Glutamatergic neuron (in vitro differentiated cells): ENCODE data around the gene MRPS12. TPM values are rescaled to one million over a fixed set of nuclear protein-coding genes. Genes with fewer than 3 reads are reported as not detected.
A peak's percentile ranks its signal among the peaks of the same experiment; 100 is the strongest.
"Not testable (repeated sequence)": the region's sequence is repeated elsewhere in the genome, so short reads cannot be mapped to it uniquely, and the experiment has no call there.

Source experiments
- DNase-seq: peaks from one replicate; pipeline ENCODE4 v3.0.0; 2022
- H3K27ac Mint-ChIP-seq: one replicate; pipeline ENCODE4 v1.8.0; 2020; ENCODE audit warnings: mild to moderate bottlenecking, mixed read lengths, inconsistent platforms; ENCODE audit not compliant: unreplicated experiment
- H3K27me3 Mint-ChIP-seq: one replicate; pipeline ENCODE4 v1.8.0; 2020; ENCODE audit warnings: mild to moderate bottlenecking, moderate library complexity, mixed read lengths, inconsistent platforms; ENCODE audit not compliant: unreplicated experiment
- H3K36me3 Mint-ChIP-seq: one replicate; pipeline ENCODE4 v1.8.0; 2020; ENCODE audit warnings: mild to moderate bottlenecking, mixed read lengths, inconsistent platforms; ENCODE audit not compliant: unreplicated experiment
- H3K4me1 Mint-ChIP-seq: one replicate; pipeline ENCODE4 v1.8.0; 2020; ENCODE audit warnings: mild to moderate bottlenecking, low read depth, mixed read lengths, inconsistent platforms; ENCODE audit not compliant: unreplicated experiment
- H3K4me3 Mint-ChIP-seq: one replicate; pipeline ENCODE4 v1.8.0; 2020; ENCODE audit warnings: mild to moderate bottlenecking, mixed read lengths, inconsistent platforms; ENCODE audit not compliant: unreplicated experiment
- H3K9me3 Mint-ChIP-seq: one replicate; pipeline ENCODE4 v1.8.0; 2020; ENCODE audit warnings: mild to moderate bottlenecking, moderate library complexity, mixed read lengths, inconsistent platforms; ENCODE audit not compliant: unreplicated experiment
- total RNA-seq: library from RNA; stranded (reverse); fragmentation: NEBNext Ultra II Directional; extraction: Animal tissue kit (Norgen Biotek cat#: 25700); gene quantifications from one replicate; pipeline ENCODE4 v1.2.1, GENCODE V29; 2021; ENCODE audit not compliant: unreplicated experiment
- TF ChIP-seq, protein P1 (sequence below): fragments of 200-600 bp; sonication (generic); IDR thresholded peaks from one replicate; pipeline ENCODE4 v1.5.0; 2021; ENCODE audit not compliant: partially characterized antibody, unreplicated experiment

The MRPS12 gene
- total RNA-seq, 1 donor from 2014 or later, result 30.4 TPM

- peaks cover 8% of the 10 kb centered on the region for H3K9me3 Mint-ChIP-seq
- peaks cover 7% of the 10 kb centered on the region for H3K4me1 Mint-ChIP-seq
- peaks cover 6% of the 10 kb centered on the region for H3K36me3 Mint-ChIP-seq
- no peak overlapping the region for H3K27ac Mint-ChIP-seq
- TF ChIP-seq, protein P1, sequence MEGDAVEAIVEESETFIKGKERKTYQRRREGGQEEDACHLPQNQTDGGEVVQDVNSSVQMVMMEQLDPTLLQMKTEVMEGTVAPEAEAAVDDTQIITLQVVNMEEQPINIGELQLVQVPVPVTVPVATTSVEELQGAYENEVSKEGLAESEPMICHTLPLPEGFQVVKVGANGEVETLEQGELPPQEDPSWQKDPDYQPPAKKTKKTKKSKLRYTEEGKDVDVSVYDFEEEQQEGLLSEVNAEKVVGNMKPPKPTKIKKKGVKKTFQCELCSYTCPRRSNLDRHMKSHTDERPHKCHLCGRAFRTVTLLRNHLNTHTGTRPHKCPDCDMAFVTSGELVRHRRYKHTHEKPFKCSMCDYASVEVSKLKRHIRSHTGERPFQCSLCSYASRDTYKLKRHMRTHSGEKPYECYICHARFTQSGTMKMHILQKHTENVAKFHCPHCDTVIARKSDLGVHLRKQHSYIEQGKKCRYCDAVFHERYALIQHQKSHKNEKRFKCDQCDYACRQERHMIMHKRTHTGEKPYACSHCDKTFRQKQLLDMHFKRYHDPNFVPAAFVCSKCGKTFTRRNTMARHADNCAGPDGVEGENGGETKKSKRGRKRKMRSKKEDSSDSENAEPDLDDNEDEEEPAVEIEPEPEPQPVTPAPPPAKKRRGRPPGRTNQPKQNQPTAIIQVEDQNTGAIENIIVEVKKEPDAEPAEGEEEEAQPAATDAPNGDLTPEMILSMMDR, result peak; percentile 23
- no peaks in the 10 kb centered on the region for H3K27me3 Mint-ChIP-seq
- peak overlapping the region; percentile 47 for H3K4me3 Mint-ChIP-seq
- DNase-seq, result no peak
Measured at GRCh38 chr19:38932425-38933179, 1.9 kb downstream of the MRPS12 start.

DNA sequence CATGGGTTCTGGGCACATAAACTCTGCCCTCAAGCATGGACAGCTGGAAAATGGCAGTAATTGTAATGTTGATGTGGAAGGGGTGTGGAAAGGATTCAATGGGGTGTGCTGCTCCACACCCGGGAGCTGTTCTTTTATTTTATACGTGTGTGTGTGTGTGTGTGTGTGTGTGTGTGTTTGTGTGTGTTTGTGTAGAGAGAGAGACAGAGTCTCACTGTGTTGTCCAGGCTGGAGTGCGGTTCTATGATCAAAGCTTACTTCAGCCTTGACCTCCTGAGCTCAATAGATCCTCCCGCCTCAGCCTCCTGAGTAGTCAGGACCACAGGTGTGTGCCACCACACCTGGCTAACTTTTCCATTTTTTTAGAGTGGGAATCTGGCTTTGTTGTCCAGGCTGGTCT is 2.8 kb downstream of the MRPS12 start:
- H3K27me3 Mint-ChIP-seq, result no peaks in the 10 kb centered on the region
- H3K4me1 Mint-ChIP-seq, result peaks cover 7% of the 10 kb centered on the region
- TF ChIP-seq, protein P1, result no peak
- H3K9me3 Mint-ChIP-seq, result peaks cover 8% of the 10 kb centered on the region
- no peak for DNase-seq
- no peak overlapping the region for H3K27ac Mint-ChIP-seq
- H3K36me3 Mint-ChIP-seq, result peaks cover 6% of the 10 kb centered on the region
- H3K4me3 Mint-ChIP-seq, result no peak overlapping the region

GRCh38 chr19:38939957-38940356 is 9.2 kb downstream of the MRPS12 start:
- Mint-ChIP-seq H3K4me1 (no peaks in the 10 kb centered on the region), H3K4me3 (no peak overlapping the region), H3K27me3 (peaks cover 7% of the 10 kb centered on the region), H3K27ac (no peak overlapping the region), H3K9me3 (peaks cover 2% of the 10 kb centered on the region), H3K36me3 (peaks cover 6% of the 10 kb centered on the region)
- no peak for DNase-seq
- TF ChIP-seq, protein P1, result no peak

GRCh38 chr19:38941466-38941865 is 10.7 kb downstream of the MRPS12 start:
- H3K36me3 Mint-ChIP-seq, H3K9me3 Mint-ChIP-seq, H3K27me3 Mint-ChIP-seq, H3K4me3 Mint-ChIP-seq, DNase-seq, H3K27ac Mint-ChIP-seq, H3K4me1 Mint-ChIP-seq: not testable (repeated sequence)

GRCh38 chr19:38941979-38942378 is 11.2 kb downstream of the MRPS12 start:
- Mint-ChIP-seq H3K4me3 (no peak overlapping the region), H3K27ac (no peak overlapping the region), H3K9me3 (peaks cover 2% of the 10 kb centered on the region), H3K4me1 (no peaks in the 10 kb centered on the region), H3K36me3 (peaks cover 5% of the 10 kb centered on the region), H3K27me3 (peaks cover 8% of the 10 kb centered on the region)
- TF ChIP-seq, protein P1, result no peak
- DNase-seq, result no peak
